PC-3 (cell line): ENCODE measurements around the gene PHF12. TPM values are rescaled to one million over a fixed set of nuclear protein-coding genes. Genes with fewer than 3 reads are reported as not detected.

Source experiments
- ATAC-seq: fragments of 200-7000 bp; cut with Tn5 transposase; 2 replicates; pipeline ENCODE4 v1.9.1; 2020; ENCODE audit warnings: mild to moderate bottlenecking, moderate library complexity
- BruUV-seq: library from RNA; stranded (reverse); fragments of 400-500 nt; replicated peaks from 2 replicates; lab custom pipeline; 2021; lab: Mats Ljungman, UMichigan
- CTCF ChIA-PET: fragments of 300-600 bp; sonication (Branson Sonifier 250); formaldehyde crosslinking; loops from one replicate; lab custom pipeline; 2022; ENCODE audit warnings: antibody characterized with exemption; lab: Charles Lee
- POLR2A ChIA-PET: fragments of 300-600 bp; sonication (Branson Sonifier 250); formaldehyde crosslinking; loops from one replicate; lab custom pipeline; 2022; ENCODE audit warnings: antibody characterized with exemption; ENCODE audit not compliant: unreplicated experiment; lab: Charles Lee
- DNase-seq: peaks from one replicate; pipeline ENCODE4 v3.0.0-alpha.2; 2015
- H2AFZ ChIP-seq: fragments of 300-600 bp; sonication (generic); 2 replicates; pipeline ENCODE4 v1.6.0; 2016; ENCODE audit warnings: antibody characterized with exemption, low read length
- H3F3A ChIP-seq: fragments of 300-600 bp; sonication (generic); one replicate; pipeline ENCODE4 v1.6.0; 2017; ENCODE audit warnings: antibody characterized with exemption, low read length, control low read depth, mild to moderate bottlenecking; ENCODE audit not compliant: unreplicated experiment
- H3K27ac ChIP-seq: fragments of 300-600 bp; sonication (generic); 2 replicates; pipeline ENCODE4 v1.5.1; 2016; ENCODE audit warnings: mild to moderate bottlenecking, low read length
- H3K27me3 ChIP-seq: fragments of 300-600 bp; sonication (generic); 2 replicates; pipeline ENCODE4 v1.6.1; 2016; ENCODE audit warnings: low read length, mixed read lengths
- H3K36me3 ChIP-seq: fragments of 300-600 bp; sonication (generic); 2 replicates; pipeline ENCODE4 v1.6.1; 2016; ENCODE audit warnings: low read depth, mixed run types, low read length, mixed read lengths
- H3K4me1 ChIP-seq: fragments of 300-600 bp; sonication (generic); 2 replicates; pipeline ENCODE4 v1.5.1; 2016; ENCODE audit warnings: low read length; ENCODE audit not compliant: insufficient read depth
- H3K4me2 ChIP-seq: fragments of 300-600 bp; sonication (generic); 2 replicates; pipeline ENCODE4 v1.6.0; 2016; ENCODE audit warnings: low read length
- H3K4me3 ChIP-seq: fragments of 300-600 bp; sonication (generic); 2 replicates; pipeline ENCODE4 v1.5.1; 2016; ENCODE audit warnings: mild to moderate bottlenecking, low read length, mixed read lengths
- H3K79me2 ChIP-seq: fragments of 300-600 bp; sonication (generic); 2 replicates; pipeline ENCODE4 v1.6.1; 2017; ENCODE audit warnings: low read length, mixed read lengths
- H3K9ac ChIP-seq: fragments of 300-600 bp; sonication (generic); 2 replicates; pipeline ENCODE4 v1.6.0; 2016; ENCODE audit warnings: mild to moderate bottlenecking, low read length
- H3K9me2 ChIP-seq: fragments of 300-600 bp; sonication (generic); replicated peaks from 2 replicates; pipeline ENCODE4 v1.6.1; 2016; ENCODE audit warnings: mixed run types, low read length, mixed read lengths
- H3K9me3 ChIP-seq: fragments of 300-600 bp; sonication (generic); 2 replicates; pipeline ENCODE4 v1.6.1; 2016; ENCODE audit warnings: low read length, mixed read lengths
- H4K20me1 ChIP-seq: fragments of 300-600 bp; sonication (generic); 2 replicates; pipeline ENCODE4 v1.6.1; 2016; ENCODE audit warnings: low read length, mixed read lengths
- EZH2 ChIP-seq: fragments of 300-600 bp; sonication (generic); IDR thresholded peaks from one replicate; pipeline ENCODE4 v1.6.1; 2017; ENCODE audit warnings: antibody characterized with exemption, mild to moderate bottlenecking, low read length; ENCODE audit not compliant: unreplicated experiment
- EZH2phosphoT487 ChIP-seq: fragments of 300-600 bp; sonication (generic); IDR thresholded peaks from 2 replicates; pipeline ENCODE4 v1.6.1; 2018; ENCODE audit warnings: mild to moderate bottlenecking, antibody characterized with exemption, low read length, borderline replicate concordance
- intact Hi-C: fragments of 100-400 bp; cut with micrococcal nuclease; formaldehyde crosslinking; loops from 2 replicates; pipeline ENCODE4 v1.9.0; 2023
- total RNA-seq: library from RNA; depleted of rRNA; stranded (reverse); fragments of >200 nt; gene quantifications from 2 replicates; pipeline ENCODE4 v1.2.3, GENCODE V29; 2014
- TF ChIP-seq, protein P1 (sequence below): fragments of 300-600 bp; sonication (generic); conservative IDR thresholded peaks from 2 replicates; pipeline ENCODE4 v1.5.1; 2017; ENCODE audit warnings: antibody characterized with exemption, low read depth, mild to moderate bottlenecking, low read length

Gene PHF12
- total RNA-seq, 1 experiment from 2014 or later = 25.0 TPM

DNA sequence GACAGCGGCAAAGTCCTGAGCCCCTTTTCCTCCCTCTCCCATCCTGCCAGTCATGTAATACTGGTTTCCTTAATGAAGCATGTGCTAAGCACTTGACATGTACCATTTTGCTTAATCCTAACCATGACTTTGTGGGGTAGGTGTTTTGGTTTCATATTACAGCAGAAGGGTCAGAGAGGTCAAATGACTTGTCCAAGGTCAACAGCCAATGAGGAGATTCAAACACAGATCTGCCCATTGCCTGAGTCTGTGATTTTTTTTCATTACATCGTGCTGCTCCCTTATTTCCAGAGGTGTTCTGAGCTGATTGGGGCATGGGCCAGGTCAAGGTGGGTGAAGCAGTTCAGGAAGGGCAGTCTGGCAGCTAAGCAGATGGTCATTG, 17.6 kb upstream of the PHF12 start:
- TF ChIP-seq EZH2 = no peak
- TF ChIP-seq EZH2phosphoT487 = no peak
- TF ChIP-seq, protein P1, sequence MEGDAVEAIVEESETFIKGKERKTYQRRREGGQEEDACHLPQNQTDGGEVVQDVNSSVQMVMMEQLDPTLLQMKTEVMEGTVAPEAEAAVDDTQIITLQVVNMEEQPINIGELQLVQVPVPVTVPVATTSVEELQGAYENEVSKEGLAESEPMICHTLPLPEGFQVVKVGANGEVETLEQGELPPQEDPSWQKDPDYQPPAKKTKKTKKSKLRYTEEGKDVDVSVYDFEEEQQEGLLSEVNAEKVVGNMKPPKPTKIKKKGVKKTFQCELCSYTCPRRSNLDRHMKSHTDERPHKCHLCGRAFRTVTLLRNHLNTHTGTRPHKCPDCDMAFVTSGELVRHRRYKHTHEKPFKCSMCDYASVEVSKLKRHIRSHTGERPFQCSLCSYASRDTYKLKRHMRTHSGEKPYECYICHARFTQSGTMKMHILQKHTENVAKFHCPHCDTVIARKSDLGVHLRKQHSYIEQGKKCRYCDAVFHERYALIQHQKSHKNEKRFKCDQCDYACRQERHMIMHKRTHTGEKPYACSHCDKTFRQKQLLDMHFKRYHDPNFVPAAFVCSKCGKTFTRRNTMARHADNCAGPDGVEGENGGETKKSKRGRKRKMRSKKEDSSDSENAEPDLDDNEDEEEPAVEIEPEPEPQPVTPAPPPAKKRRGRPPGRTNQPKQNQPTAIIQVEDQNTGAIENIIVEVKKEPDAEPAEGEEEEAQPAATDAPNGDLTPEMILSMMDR = no peak
- Histone ChIP-seq H3K36me3 (no peaks in the 10 kb centered on the region), H3K79me2 (no peaks in the 10 kb centered on the region), H4K20me1 (no peaks in the 10 kb centered on the region), H3K9ac (no peak overlapping the region), H3F3A (no peaks in the 10 kb centered on the region), H2AFZ (no peak overlapping the region), H3K9me3 (no peaks in the 10 kb centered on the region), H3K9me2 (no peaks in the 10 kb centered on the region), H3K4me2 (no peak overlapping the region), H3K27me3 (peaks cover 5% of the 10 kb centered on the region; the same call in 1 of the 2 replicates), H3K27ac (no peak overlapping the region), H3K4me1 (no peaks in the 10 kb centered on the region), H3K4me3 (no peak overlapping the region)
- POLR2A ChIA-PET = no interaction called here
- no peak for DNase-seq
- CTCF ChIA-PET = no interaction called here
- BruUV-seq = no TSS peak
- intact Hi-C loops = no loop called here
- no peak for ATAC-seq

DNA sequence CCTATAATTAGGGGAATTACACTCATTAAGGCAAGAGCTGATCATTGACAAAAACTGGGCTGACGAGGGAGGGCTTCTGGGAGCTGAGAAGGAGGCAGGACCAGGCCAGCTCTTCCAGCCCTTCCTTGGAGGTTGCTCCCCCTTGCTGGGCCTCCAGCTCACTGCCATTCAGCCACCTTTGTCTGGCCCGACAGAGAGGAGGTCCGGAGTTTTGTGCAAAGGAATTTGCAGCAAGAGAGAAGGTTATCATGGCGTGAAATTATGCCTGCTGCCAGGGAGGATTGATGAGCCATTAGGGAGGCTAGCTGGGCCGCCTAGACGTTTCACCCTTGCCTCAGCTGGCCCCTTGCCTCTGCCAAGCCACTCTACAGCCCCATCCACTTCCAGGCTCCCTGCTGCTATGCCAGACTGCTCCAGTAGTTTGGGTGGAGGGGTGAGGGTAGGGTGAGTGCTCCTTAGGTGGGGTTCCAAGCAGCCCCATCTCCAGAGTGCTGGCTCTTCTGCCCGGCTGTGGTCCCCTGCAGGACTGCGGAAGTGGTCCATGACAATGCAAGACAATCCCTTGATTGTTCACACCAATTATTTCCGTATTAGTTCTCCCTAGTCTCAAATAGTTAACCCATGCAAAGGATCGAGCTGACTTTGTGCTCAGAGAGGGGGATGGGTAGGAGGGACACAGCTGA, 17.1 kb upstream of the PHF12 start:
- Histone ChIP-seq H3K4me3 (no peak overlapping the region), H3K4me2 (no peak overlapping the region), H2AFZ (no peak overlapping the region), H3K36me3 (no peaks in the 10 kb centered on the region), H3K9ac (no peak overlapping the region), H3K9me3 (no peaks in the 10 kb centered on the region), H3K79me2 (no peaks in the 10 kb centered on the region), H4K20me1 (no peaks in the 10 kb centered on the region), H3K27ac (no peak overlapping the region), H3F3A (no peaks in the 10 kb centered on the region), H3K27me3 (peaks cover 8% of the 10 kb centered on the region), H3K4me1 (no peaks in the 10 kb centered on the region), H3K9me2 (no peaks in the 10 kb centered on the region)
- BruUV-seq = no TSS peak
- no peak for DNase-seq
- intact Hi-C loops = no loop called here
- no peak for ATAC-seq
- TF ChIP-seq, protein P1 = no peak
- TF ChIP-seq EZH2phosphoT487 = no peak
- no peak for TF ChIP-seq EZH2
- ChIA-PET CTCF (no interaction called here), POLR2A (no interaction called here)

DNA sequence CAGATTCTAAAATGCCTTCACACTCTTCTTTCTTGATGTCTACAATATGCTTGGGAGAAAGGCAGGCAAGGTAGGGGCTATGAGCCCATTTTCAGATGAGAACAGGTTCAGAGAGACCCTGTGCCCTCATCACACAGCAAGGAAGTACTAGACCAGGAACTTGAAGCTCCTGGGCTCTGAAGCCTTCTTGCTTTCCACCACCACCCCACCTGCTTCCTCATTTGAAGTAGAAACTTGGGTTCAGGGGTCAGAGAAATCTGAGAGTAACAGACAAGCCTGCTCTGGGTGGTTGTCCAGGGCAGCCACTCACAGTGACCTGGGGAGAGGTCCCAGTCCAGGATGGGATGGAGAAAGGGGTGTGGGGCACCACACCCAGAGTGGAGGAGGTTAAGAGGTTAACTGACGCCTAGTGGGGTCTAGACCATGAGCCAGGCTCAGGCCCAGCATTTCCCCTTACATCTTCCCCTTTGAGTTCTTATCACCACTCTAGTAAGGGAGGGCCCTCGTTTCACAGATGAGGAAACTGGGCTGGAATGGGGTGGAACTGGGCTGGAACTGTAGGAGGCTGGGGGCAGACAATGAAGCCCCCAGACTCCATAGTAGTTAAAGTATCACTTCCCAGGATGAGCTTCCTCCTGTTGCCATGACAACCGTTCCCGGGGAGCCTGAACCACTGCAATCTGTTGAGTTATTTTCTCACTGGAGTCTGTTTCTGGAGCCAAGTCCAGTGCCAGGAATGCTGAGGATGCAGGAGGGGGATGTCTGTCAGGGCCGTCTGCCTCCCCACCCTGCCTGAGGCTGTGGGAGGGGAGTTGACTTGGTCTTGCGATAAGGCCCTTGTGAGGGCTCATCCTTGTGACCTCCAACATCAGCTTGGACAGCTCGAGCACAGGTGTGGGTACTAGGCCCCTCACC, 16.2 kb upstream of the PHF12 start:
- Histone ChIP-seq H3F3A (no peaks in the 10 kb centered on the region), H3K9ac (no peak overlapping the region), H3K9me2 (no peaks in the 10 kb centered on the region), H3K27ac (no peak overlapping the region), H2AFZ (no peak overlapping the region), H3K4me1 (no peaks in the 10 kb centered on the region), H3K27me3 (peaks cover 8% of the 10 kb centered on the region), H3K79me2 (no peaks in the 10 kb centered on the region), H4K20me1 (no peaks in the 10 kb centered on the region), H3K36me3 (no peaks in the 10 kb centered on the region), H3K4me3 (no peak overlapping the region), H3K4me2 (no peak overlapping the region), H3K9me3 (no peaks in the 10 kb centered on the region)
- no peak for TF ChIP-seq EZH2
- TF ChIP-seq, protein P1 = no peak
- no peak for TF ChIP-seq EZH2phosphoT487
- ChIA-PET CTCF (no interaction called here), POLR2A (no interaction called here)
- BruUV-seq = no TSS peak
- ATAC-seq = no peak
- intact Hi-C loops = no loop called here
- no peak for DNase-seq
